Keratinocyte (primary cell): Measurements from ENCODE around the gene RFX7. TPM values are rescaled to one million over a fixed set of nuclear protein-coding genes. Genes with fewer than 3 reads are reported as not detected.

ENCODE experiments used
- DNase-seq: peaks from one replicate; pipeline ENCODE4 v3.0.0-alpha.2; 2011; ENCODE audit warnings: low read depth, missing footprints, low spot score
- FAIRE-seq: peaks from 2 replicates; lab custom pipeline; 2011; peaks lifted over from hg19 to GRCh38; lab: Jason Lieb, UNC
- H2AFZ ChIP-seq: 2 replicates; pipeline ENCODE4 v1.6.0; 2012; ENCODE audit warnings: low read length, control low read depth, inconsistent platforms; ENCODE audit not compliant: control insufficient read depth
- H3K27ac ChIP-seq: 2 replicates; pipeline ENCODE4 v1.5.1; 2011; ENCODE audit warnings: low read length; ENCODE audit not compliant: control insufficient read depth, insufficient read depth
- H3K27me3 ChIP-seq: 3 replicates; pipeline ENCODE4 v1.6.0; 2011; ENCODE audit warnings: low read length; ENCODE audit not compliant: control insufficient read depth, insufficient read depth; ENCODE audit errors: extremely low read depth
- H3K36me3 ChIP-seq, 2 experiments: 2 replicates in 1 of 2; 3 replicates in 1 of 2; pipeline ENCODE4 v1.5.1; 2011; ENCODE audit warnings: low read length in 2 of 2, mild to moderate bottlenecking in 1 of 2; ENCODE audit not compliant: control insufficient read depth in 2 of 2, insufficient read depth in 2 of 2; ENCODE audit errors: extremely low read depth in 1 of 2
- H3K4me1 ChIP-seq: 3 replicates; pipeline ENCODE4 v1.5.1; 2011; ENCODE audit warnings: low read length; ENCODE audit not compliant: control insufficient read depth, insufficient read depth; ENCODE audit errors: extremely low read depth
- H3K4me2 ChIP-seq: 3 replicates; pipeline ENCODE4 v1.6.0; 2011; ENCODE audit warnings: low read depth, low read length; ENCODE audit not compliant: control insufficient read depth, insufficient read depth; ENCODE audit errors: extremely low read depth
- H3K4me3 ChIP-seq, 3 experiments: fragments of 200-600 bp in 1 of 3; sonication (generic) in 1 of 3; 2 replicates in 2 of 3; 3 replicates in 1 of 3; pipeline ENCODE4 v1.5.1; 2011 to 2016; ENCODE audit warnings: low read length in 3 of 3, mild to moderate bottlenecking in 3 of 3, control low read depth in 2 of 3, inconsistent platforms in 1 of 3, low read depth in 1 of 3, mixed read lengths in 1 of 3, mixed run types in 1 of 3, moderate library complexity in 1 of 3; ENCODE audit not compliant: control insufficient read depth in 2 of 3, insufficient read depth in 2 of 3; ENCODE audit errors: extremely low read depth in 1 of 3
- H3K79me2 ChIP-seq: 2 replicates; pipeline ENCODE4 v1.6.0; 2012; ENCODE audit warnings: low read length; ENCODE audit not compliant: control insufficient read depth, insufficient read depth
- H3K9ac ChIP-seq: 3 replicates; pipeline ENCODE4 v1.6.0; 2011; ENCODE audit warnings: low read length; ENCODE audit not compliant: control insufficient read depth, insufficient read depth; ENCODE audit errors: extremely low read depth
- H3K9me1 ChIP-seq: 3 replicates; pipeline ENCODE4 v1.6.0; 2011; ENCODE audit warnings: low read length; ENCODE audit not compliant: control insufficient read depth, insufficient read depth; ENCODE audit errors: extremely low read depth
- H3K9me3 ChIP-seq: 2 replicates; pipeline ENCODE4 v1.5.1; 2012; ENCODE audit warnings: low read depth, low read length; ENCODE audit not compliant: control insufficient read depth
- H4K20me1 ChIP-seq: 3 replicates; pipeline ENCODE4 v1.6.0; 2011; ENCODE audit warnings: low read length; ENCODE audit not compliant: control insufficient read depth, insufficient read depth; ENCODE audit errors: extremely low read depth
- EZH2 ChIP-seq: IDR thresholded peaks from one replicate; pipeline ENCODE4 v1.6.1; 2012; ENCODE audit warnings: inconsistent platforms, mild to moderate bottlenecking, low read length, moderate library complexity
- dilution Hi-C: fragments of 300-500 bp; cut with MboI; formaldehyde crosslinking; loops from one replicate; pipeline ENCODE4 v1.7.0; 2020; ENCODE audit warnings: low sequenced_read_pairs; ENCODE audit not compliant: extremely low pct_ligation_motif_present
- polyA plus RNA-seq, 5 experiments: library from polyadenylated mRNA; depleted of rRNA in 3 of 5; stranded (reverse) in 3 of 5; stranded (forward) in 1 of 5; unstranded in 1 of 5; fragments of >200 nt; gene quantifications; 1 replicate in 1 of 5; 2 replicates in 3 of 5; 3 replicates in 1 of 5; pipeline versions ENCODE4 v1.2.1 to v1.2.3, GENCODE V29; 2011 to 2012; ENCODE audit warnings: missing spikeins in 2 of 5, low read depth in 1 of 5, low replicate concordance in 1 of 5
- TF ChIP-seq, protein P1 (sequence below), 3 experiments: IDR thresholded peaks in 1 of 3; conservative IDR thresholded peaks in 1 of 3; optimal IDR thresholded peaks in 1 of 3; 2 replicates in 2 of 3; 3 replicates in 1 of 3; pipeline versions ENCODE3 to v1.5.1; 2011; ENCODE audit warnings: low read length in 3 of 3, mild to moderate bottlenecking in 3 of 3, moderate library complexity in 2 of 3, control low read depth in 1 of 3, inconsistent platforms in 1 of 3; ENCODE audit not compliant: insufficient read depth in 2 of 3; ENCODE audit errors: extremely low read depth in 1 of 3

The RFX7 gene
- polyA plus RNA-seq, 1 donor (not counting 4 experiments of a cell fraction or from before 2014, with no cell fraction given), result 16.3 TPM

DNA sequence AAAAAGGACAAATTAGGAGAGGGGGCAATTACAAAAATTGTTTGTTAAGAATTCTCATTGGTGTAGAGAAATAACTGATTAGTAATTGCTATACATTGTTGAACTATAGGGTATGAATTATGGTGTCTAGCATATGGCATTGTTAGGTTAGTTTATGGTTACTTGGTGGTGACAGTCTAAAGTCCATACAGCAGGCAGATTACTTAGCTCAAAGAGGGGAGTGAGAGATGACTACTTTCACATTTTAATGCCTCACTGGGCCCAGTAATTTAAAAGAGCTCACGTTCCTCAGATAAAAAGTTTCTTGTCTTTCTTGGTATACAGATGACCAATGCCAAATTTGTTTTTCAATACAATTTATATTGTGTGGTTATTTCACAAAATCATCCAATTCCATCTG, 137.8 kb downstream of the RFX7 start:
- dilution Hi-C loops, result no loop called here

DNA sequence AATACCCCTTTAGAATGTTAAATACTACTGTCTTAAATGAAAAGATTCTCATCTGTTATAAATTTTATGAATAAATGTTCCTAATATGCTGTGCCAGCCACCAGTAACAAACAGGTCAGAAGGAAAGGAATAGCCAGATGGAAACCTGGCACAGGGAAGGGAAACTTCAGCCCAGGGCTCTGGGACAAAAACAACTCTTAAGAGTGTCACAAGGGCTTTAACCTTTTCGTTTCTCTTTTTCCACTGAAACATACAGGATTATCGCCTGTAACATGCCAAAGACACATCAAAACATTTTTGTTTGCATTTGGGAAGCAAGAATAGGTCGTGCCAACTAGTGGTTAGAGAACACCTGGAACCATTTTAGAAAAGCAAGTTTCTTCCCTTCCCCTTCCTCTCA, 141.2 kb downstream of the RFX7 start:
- H3K4me3 ChIP-seq, result no peak overlapping the region
- DNase-seq (no peak), FAIRE-seq (no peak)
- no peak overlapping the region for H2AFZ ChIP-seq
- peaks cover 8% of the 10 kb centered on the region for H3K79me2 ChIP-seq
- no peaks in the 10 kb centered on the region for H4K20me1 ChIP-seq
- TF ChIP-seq, protein P1, sequence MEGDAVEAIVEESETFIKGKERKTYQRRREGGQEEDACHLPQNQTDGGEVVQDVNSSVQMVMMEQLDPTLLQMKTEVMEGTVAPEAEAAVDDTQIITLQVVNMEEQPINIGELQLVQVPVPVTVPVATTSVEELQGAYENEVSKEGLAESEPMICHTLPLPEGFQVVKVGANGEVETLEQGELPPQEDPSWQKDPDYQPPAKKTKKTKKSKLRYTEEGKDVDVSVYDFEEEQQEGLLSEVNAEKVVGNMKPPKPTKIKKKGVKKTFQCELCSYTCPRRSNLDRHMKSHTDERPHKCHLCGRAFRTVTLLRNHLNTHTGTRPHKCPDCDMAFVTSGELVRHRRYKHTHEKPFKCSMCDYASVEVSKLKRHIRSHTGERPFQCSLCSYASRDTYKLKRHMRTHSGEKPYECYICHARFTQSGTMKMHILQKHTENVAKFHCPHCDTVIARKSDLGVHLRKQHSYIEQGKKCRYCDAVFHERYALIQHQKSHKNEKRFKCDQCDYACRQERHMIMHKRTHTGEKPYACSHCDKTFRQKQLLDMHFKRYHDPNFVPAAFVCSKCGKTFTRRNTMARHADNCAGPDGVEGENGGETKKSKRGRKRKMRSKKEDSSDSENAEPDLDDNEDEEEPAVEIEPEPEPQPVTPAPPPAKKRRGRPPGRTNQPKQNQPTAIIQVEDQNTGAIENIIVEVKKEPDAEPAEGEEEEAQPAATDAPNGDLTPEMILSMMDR (optimal IDR thresholded peaks at IDR 0.05 in 1 of 3, IDR thresholded peaks at IDR 0.05 in 1 of 3, conservative IDR thresholded peaks at IDR 0.05 in 1 of 3; ENCODE audit: extremely low read depth in 1 of 3, insufficient read depth in 2 of 3, low read length in 3 of 3), result no peak
- TF ChIP-seq EZH2, result no peak
- no peaks in the 10 kb centered on the region for H3K27me3 ChIP-seq
- H3K27ac ChIP-seq, result no peak overlapping the region
- no peak overlapping the region for H3K9ac ChIP-seq
- H3K4me1 ChIP-seq, result no peaks in the 10 kb centered on the region
- H3K36me3 ChIP-seq, result peaks cover 10 to 11% of the 10 kb centered on the region in 2 experiments
- H3K9me1 ChIP-seq, result no peaks in the 10 kb centered on the region
- no peak overlapping the region for H3K4me2 ChIP-seq
- dilution Hi-C loops, result no loop called here
- no peaks in the 10 kb centered on the region for H3K9me3 ChIP-seq

More for the DNA sequence above, 137.8 kb downstream of the RFX7 start:
- Histone ChIP-seq H2AFZ (no peak overlapping the region), H3K27me3 (no peaks in the 10 kb centered on the region), H3K4me2 (no peak overlapping the region), H3K9me1 (no peaks in the 10 kb centered on the region), H3K9me3 (no peaks in the 10 kb centered on the region), H4K20me1 (no peaks in the 10 kb centered on the region), H3K4me1 (no peaks in the 10 kb centered on the region), H3K27ac (no peak overlapping the region), H3K36me3 (peaks cover 8 to 10% of the 10 kb centered on the region in 2 experiments), H3K9ac (no peak overlapping the region), H3K79me2 (peaks cover 13% of the 10 kb centered on the region), H3K4me3 (no peak overlapping the region)
- FAIRE-seq (peak; percentile 17), DNase-seq (no peak)
- TF ChIP-seq EZH2, result no peak
- TF ChIP-seq, protein P1 (optimal IDR thresholded peaks at IDR 0.05 in 1 of 3, IDR thresholded peaks at IDR 0.05 in 1 of 3, conservative IDR thresholded peaks at IDR 0.05 in 1 of 3; ENCODE audit: extremely low read depth in 1 of 3, insufficient read depth in 2 of 3, low read length in 3 of 3), result no peak
